ENCODE measurements around the gene FAM53A.

Gene FAM53A

GRCh38 chr4:1598206-1599025, 85.7 kb downstream of the FAM53A start:
- Histone ChIP-seq H3K27ac (ENCODE audit: poor library complexity, severe bottlenecking) (no peak overlapping the region), H3K9me3 (ENCODE audit: severe bottlenecking) (no peaks in the 10 kb centered on the region), H3K4me3 (ENCODE audit: severe bottlenecking) (no peak overlapping the region), H3K27me3 (ENCODE audit: insufficient read depth, poor library complexity, severe bottlenecking) (no peaks in the 10 kb centered on the region), H3K36me3 (ENCODE audit: low read depth) (no peaks in the 10 kb centered on the region), H3K4me1 (ENCODE audit: insufficient read depth, poor library complexity, severe bottlenecking) (no peaks in the 10 kb centered on the region)
- ATAC-seq (ENCODE audit: low read depth) (no peak), DNase-seq (ENCODE audit: low spot score) (no peak)
- no peak for TF ChIP-seq CTCF (IDR thresholded peaks at IDR 0.05; ENCODE audit: poor library complexity, severe bottlenecking)

DNA sequence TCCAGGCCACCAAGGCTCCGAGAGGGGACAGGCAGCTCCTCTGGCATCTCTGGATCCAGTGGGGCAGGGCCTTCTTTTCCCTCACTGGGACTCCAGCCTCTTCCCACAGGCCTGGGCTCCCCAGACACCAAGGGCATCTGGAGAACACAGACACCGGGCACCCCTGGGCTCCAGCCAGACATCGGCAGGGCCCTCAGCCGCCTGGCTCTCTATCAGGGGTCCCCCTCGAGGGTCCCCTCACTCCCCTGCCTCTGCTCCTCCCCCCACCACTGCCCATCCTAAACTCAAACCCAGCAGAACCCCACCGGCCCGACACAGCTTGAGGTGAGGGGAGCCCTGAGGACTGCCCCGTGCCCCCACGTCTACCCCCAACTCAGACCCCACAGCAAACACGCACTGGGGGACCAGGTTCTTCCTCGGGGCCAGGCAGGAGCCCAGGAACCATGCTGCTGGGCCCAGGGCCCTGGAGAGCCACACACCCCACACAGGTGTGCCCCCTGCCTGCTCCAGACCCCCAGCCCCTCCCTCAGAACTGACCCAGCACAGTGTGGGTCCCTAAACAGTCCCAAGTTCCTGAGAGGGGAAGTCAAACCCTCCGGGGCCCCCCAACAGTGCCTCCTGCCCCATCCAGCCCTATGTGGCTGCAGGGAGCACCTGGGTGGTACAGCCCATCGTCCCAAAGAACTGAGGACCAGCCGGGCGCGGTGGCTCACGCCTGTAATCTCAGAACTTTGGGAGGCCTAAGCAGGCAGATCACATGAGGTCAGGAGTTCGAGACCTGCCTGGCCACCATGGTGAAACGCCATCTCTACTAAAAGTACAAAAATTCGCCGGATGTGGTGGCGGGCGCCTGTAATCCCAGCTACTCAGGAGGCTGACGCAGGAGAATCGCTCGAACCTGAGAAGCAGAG, 86.8 kb downstream of the FAM53A start:
- no peaks in the 10 kb centered on the region for H3K36me3 ChIP-seq (ENCODE audit: low read depth)
- no peaks in the 10 kb centered on the region for H3K9me3 ChIP-seq (ENCODE audit: severe bottlenecking)
- H3K4me1 ChIP-seq (ENCODE audit: insufficient read depth, poor library complexity, severe bottlenecking): no peaks in the 10 kb centered on the region
- no peaks in the 10 kb centered on the region for H3K27me3 ChIP-seq (ENCODE audit: insufficient read depth, poor library complexity, severe bottlenecking)
- DNase-seq (ENCODE audit: low spot score) (no peak), ATAC-seq (ENCODE audit: low read depth) (no peak)
- H3K4me3 ChIP-seq (ENCODE audit: severe bottlenecking): no peak overlapping the region
- no peak for TF ChIP-seq CTCF (IDR thresholded peaks at IDR 0.05; ENCODE audit: poor library complexity, severe bottlenecking)
- no peak overlapping the region for H3K27ac ChIP-seq (ENCODE audit: poor library complexity, severe bottlenecking)

- DNase-seq (ENCODE audit: low spot score) (no peak), ATAC-seq (ENCODE audit: low read depth) (no peak)
- no peaks in the 10 kb centered on the region for H3K36me3 ChIP-seq (ENCODE audit: low read depth)
- no peaks in the 10 kb centered on the region for H3K27me3 ChIP-seq (ENCODE audit: insufficient read depth, poor library complexity, severe bottlenecking)
- TF ChIP-seq CTCF (IDR thresholded peaks at IDR 0.05; ENCODE audit: poor library complexity, severe bottlenecking): no peak
- H3K4me3 ChIP-seq (ENCODE audit: severe bottlenecking): no peak overlapping the region
- H3K4me1 ChIP-seq (ENCODE audit: insufficient read depth, poor library complexity, severe bottlenecking): no peaks in the 10 kb centered on the region
- no peak overlapping the region for H3K27ac ChIP-seq (ENCODE audit: poor library complexity, severe bottlenecking)
- no peaks in the 10 kb centered on the region for H3K9me3 ChIP-seq (ENCODE audit: severe bottlenecking)
Measured at GRCh38 chr4:1596393-1596792, 87.7 kb downstream of the FAM53A start.

- no peak overlapping the region for H3K4me3 ChIP-seq (ENCODE audit: severe bottlenecking)
- no peak for TF ChIP-seq CTCF (IDR thresholded peaks at IDR 0.05; ENCODE audit: poor library complexity, severe bottlenecking)
- H3K9me3 ChIP-seq (ENCODE audit: severe bottlenecking): peaks cover 5% of the 10 kb centered on the region
- no peaks in the 10 kb centered on the region for H3K4me1 ChIP-seq (ENCODE audit: insufficient read depth, poor library complexity, severe bottlenecking)
- no peak for ATAC-seq (ENCODE audit: low read depth)
- no peak overlapping the region for H3K27ac ChIP-seq (ENCODE audit: poor library complexity, severe bottlenecking)
- no peaks in the 10 kb centered on the region for H3K27me3 ChIP-seq (ENCODE audit: insufficient read depth, poor library complexity, severe bottlenecking)
- H3K36me3 ChIP-seq (ENCODE audit: low read depth): no peaks in the 10 kb centered on the region
- DNase-seq (ENCODE audit: low spot score): peak; percentile 52
Measured at GRCh38 chr4:1595789-1596325, 88.3 kb downstream of the FAM53A start.

All from RWPE2 (cell line).